HFF-Myc (cell line): ENCODE measurements around the gene NECAB2.

ENCODE experiments used
- DNase-seq: peaks from one replicate; pipeline ENCODE4 v3.0.0-alpha.2; 2011; ENCODE audit warnings: low read depth; ENCODE audit errors: extremely low read depth
- H3K4me3 ChIP-seq: replicated peaks from 2 replicates; pipeline ENCODE4 v1.5.1; 2011; ENCODE audit warnings: low read depth, mild to moderate bottlenecking, control low read depth, low read length
- CTCF ChIP-seq: IDR thresholded peaks from 2 replicates; pipeline ENCODE4 v1.5.1; 2012; ENCODE audit warnings: mild to moderate bottlenecking, low read depth, low read length, control low read depth; ENCODE audit errors: missing control alignments

NECAB2 gene

GRCh38 chr16:83963277-83964119 lies 4.5 kb upstream of the NECAB2 start:
- DNase-seq, result no peak
- H3K4me3 ChIP-seq, result no peak overlapping the region
- no peak for TF ChIP-seq CTCF

GRCh38 chr16:83964684-83965443 lies 3.2 kb upstream of the NECAB2 start:
- no peak for TF ChIP-seq CTCF
- no peak overlapping the region for H3K4me3 ChIP-seq
- no peak for DNase-seq

GRCh38 chr16:83965444-83966152 lies 2.4 kb upstream of the NECAB2 start:
- no peak for TF ChIP-seq CTCF
- no peak overlapping the region for H3K4me3 ChIP-seq
- no peak for DNase-seq

GRCh38 chr16:83966153-83966696 lies 1.8 kb upstream of the NECAB2 start:
- DNase-seq, result no peak
- H3K4me3 ChIP-seq, result no peak overlapping the region
- no peak for TF ChIP-seq CTCF

GRCh38 chr16:83967091-83967490 lies 953 bp upstream of the NECAB2 start:
- DNase-seq, result no peak
- TF ChIP-seq CTCF, result no peak
- H3K4me3 ChIP-seq, result no peak overlapping the region

- DNase-seq, result no peak
- TF ChIP-seq CTCF, result no peak
- H3K4me3 ChIP-seq, result no peak overlapping the region
Measured at GRCh38 chr16:83968306-83968851, 335 bp downstream of the NECAB2 start.
